Gastrocnemius medialis (tissue), 4 donors: ENCODE results near the gene ANKMY1. TPM values are rescaled to one million over a fixed set of nuclear protein-coding genes. Genes with fewer than 3 reads are reported as not detected.
A peak's percentile ranks its signal among the peaks of the same experiment; 100 is the strongest.

Experiments
- ATAC-seq, 2 donors: fragments of 150-250 bp; one replicate each; pipeline ENCODE4 v1.9.1; 2016
- DNase-seq, 2 donors: peaks; one replicate each; pipeline ENCODE4 v3.0.0-alpha.2; 2019
- H3K27ac ChIP-seq, 4 donors: fragments of 200-600 bp; sonication (generic); 1 replicate in 1 of 4; 2 replicates in 3 of 4; pipeline ENCODE4 v1.5.1; 2016 to 2018; ENCODE audit warnings: mild to moderate bottlenecking in 2 of 4, moderate library complexity in 1 of 4
- H3K27me3 ChIP-seq, 3 donors: fragments of 200-600 bp; sonication (generic) in 2 of 3; 1 replicate in 1 of 3; 2 replicates in 2 of 3; pipeline versions ENCODE4 v1.5.1 to v1.6.0; 2016 to 2019; ENCODE audit warnings: mild to moderate bottlenecking in 1 of 3, moderate library complexity in 1 of 3
- H3K36me3 ChIP-seq, 2 donors: fragments of 200-600 bp; sonication (generic) in 1 of 2; one replicate each; pipeline ENCODE4 v1.5.1; 2017 to 2018
- H3K4me1 ChIP-seq, 2 donors: fragments of 200-600 bp; sonication (generic) in 1 of 2; one replicate each; pipeline ENCODE4 v1.5.1; 2016 to 2017; ENCODE audit warnings: mild to moderate bottlenecking in 2 of 2
- H3K4me3 ChIP-seq, 4 donors: fragments of 200-600 bp; sonication (generic) in 3 of 4; 1 replicate in 1 of 4; 2 replicates in 3 of 4; pipeline ENCODE4 v1.5.1; 2016 to 2019; ENCODE audit warnings: mild to moderate bottlenecking in 2 of 4
- H3K9me3 ChIP-seq, 3 donors: fragments of 200-600 bp; sonication (generic) in 2 of 3; 1 replicate in 1 of 3; 2 replicates in 2 of 3; pipeline ENCODE4 v1.5.1; 2016 to 2019
- CTCF ChIP-seq, 5 experiments: fragments of 450-650 bp in 3 of 5; fragments of 200-600 bp in 2 of 5; sonication (generic) in 2 of 5; IDR thresholded peaks in 4 of 5; conservative IDR thresholded peaks in 1 of 5; 1 replicate in 4 of 5; 2 replicates in 1 of 5; pipeline ENCODE4 v1.5.1; 2016 to 2019; ENCODE audit warnings: antibody characterized with exemption in 5 of 5, mild to moderate bottlenecking in 3 of 5, moderate library complexity in 3 of 5
- POLR2A ChIP-seq, 2 donors: fragments of 450-650 bp; IDR thresholded peaks; one replicate each; pipeline ENCODE4 v1.6.1; 2017; ENCODE audit warnings: antibody characterized with exemption in 2 of 2, mild to moderate bottlenecking in 2 of 2, moderate library complexity in 2 of 2
- in situ Hi-C, 4 donors: fragments of 200-750 bp; cut with MboI; loops; one replicate each; pipeline versions ENCODE4 v1.15.0 to v1.8.0; 2017; ENCODE audit warnings: low sequenced_read_pairs in 4 of 4
- intact Hi-C: fragments of 100-400 bp; cut with DNase I; formaldehyde crosslinking; loops from one replicate; pipeline ENCODE4 v1.15.1; 2023; ENCODE audit warnings: low total_unique reads
- total RNA-seq, 4 donors: library from RNA; depleted of rRNA; stranded (reverse); fragments of >200 nt; gene quantifications; one replicate each; pipeline versions ENCODE4 v1.1.0 to v1.2.3, GENCODE V29; 2016

The ANKMY1 gene
- total RNA-seq, 4 donors from 2014 or later, result 3.3 to 9.0 (median 5.6) TPM

GRCh38 chr2:240438810-240439697 is 118.7 kb downstream of the ANKMY1 start:
- intact Hi-C loops, result loop anchor here (1.0 to 10.0 kb wide), 5 partner anchors 52 to 304 kb away; partner anchors contain the start of gene COPS9
- no peaks in the 10 kb centered on the region for H3K9me3 ChIP-seq
- no peaks in the 10 kb centered on the region for H3K36me3 ChIP-seq
- no peak overlapping the region for H3K4me3 ChIP-seq
- H3K27me3 ChIP-seq, result no peaks in the 10 kb centered on the region
- in situ Hi-C loops, result loop anchor here in 3 of 4 donors (5.0 to 25.0 kb wide), 3 partner anchors 202 to 212 kb away; no protein-coding TSS in a partner anchor
- peak overlapping the region; percentile 84 to 97 (median 93) for H3K27ac ChIP-seq
- TF ChIP-seq CTCF (IDR thresholded peaks at IDR 0.05 in 4 of 5, conservative IDR thresholded peaks at IDR 0.05 in 1 of 5) (no peak), POLR2A (IDR thresholded peaks at IDR 0.05) (peak in 1 of 2 donors; percentile 44)
- peaks cover 62 to 75% of the 10 kb centered on the region in 2 donors for H3K4me1 ChIP-seq
- peak; percentile 8 to 10 for ATAC-seq
- DNase-seq, result peak; percentile 62 to 87

GRCh38 chr2:240437861-240438809 is 119.7 kb downstream of the ANKMY1 start:
- H3K27me3 ChIP-seq, result no peaks in the 10 kb centered on the region
- TF ChIP-seq POLR2A (IDR thresholded peaks at IDR 0.05) (no peak), CTCF (IDR thresholded peaks at IDR 0.05 in 4 of 5, conservative IDR thresholded peaks at IDR 0.05 in 1 of 5) (peak; percentile 92 to 99 (median 98))
- DNase-seq (peak; percentile 53 to 83), ATAC-seq (peak; percentile 55 to 57)
- no peaks in the 10 kb centered on the region for H3K9me3 ChIP-seq
- in situ Hi-C loops (loop anchor here in 3 of 4 donors (5.0 to 25.0 kb wide), 3 partner anchors 201 to 211 kb away; no protein-coding TSS in a partner anchor), intact Hi-C loops (loop anchor here (1.0 to 10.0 kb wide), 6 partner anchors 51 to 303 kb away; partner anchors contain the start of gene COPS9)
- H3K4me3 ChIP-seq, result peak overlapping the region; percentile 49 to 91 (median 59)
- no peaks in the 10 kb centered on the region for H3K36me3 ChIP-seq
- H3K4me1 ChIP-seq, result peaks cover 56 to 66% of the 10 kb centered on the region in 2 donors
- H3K27ac ChIP-seq, result peak overlapping the region; percentile 84 to 97 (median 93)

GRCh38 chr2:240437551-240437860 is 120.3 kb downstream of the ANKMY1 start:
- Histone ChIP-seq H3K27me3 (no peaks in the 10 kb centered on the region), H3K9me3 (no peaks in the 10 kb centered on the region), H3K27ac (peak overlapping the region; percentile 84 to 97 (median 93)), H3K36me3 (no peaks in the 10 kb centered on the region), H3K4me3 (peak overlapping the region; percentile 56 to 91 (median 59)), H3K4me1 (peaks cover 50 to 60% of the 10 kb centered on the region in 2 donors)
- in situ Hi-C loops, result loop anchor here in 3 of 4 donors (5.0 to 25.0 kb wide), 3 partner anchors 200 to 210 kb away; no protein-coding TSS in a partner anchor
- no peak for DNase-seq
- intact Hi-C loops, result loop anchor here (1.0 to 10.0 kb wide), 5 partner anchors 50 to 303 kb away; partner anchors contain the start of gene COPS9
- ATAC-seq, result no peak
- TF ChIP-seq POLR2A (IDR thresholded peaks at IDR 0.05) (no peak), CTCF (IDR thresholded peaks at IDR 0.05 in 4 of 5, conservative IDR thresholded peaks at IDR 0.05 in 1 of 5) (no peak)
